Mesothelial cell of epicardium (in vitro differentiated cells): ENCODE results near the gene WSB1. TPM values are rescaled to one million over a fixed set of nuclear protein-coding genes. Genes with fewer than 3 reads are reported as not detected.

Source experiments
- DNase-seq, 2 experiments: peaks; one replicate each; pipeline ENCODE4 v3.0.0; 2021; ENCODE audit warnings: low spot score in 2 of 2; ENCODE audit not compliant: unreplicated experiment in 2 of 2
- H3K27ac Mint-ChIP-seq: 2 replicates; pipeline ENCODE4 v1.8.0; 2021; ENCODE audit warnings: mixed read lengths
- H3K27me3 Mint-ChIP-seq: 2 replicates; pipeline ENCODE4 v1.8.0; 2021; ENCODE audit warnings: low read depth, mixed read lengths
- H3K36me3 Mint-ChIP-seq: 2 replicates; pipeline ENCODE4 v1.8.0; 2021; ENCODE audit warnings: mixed read lengths
- H3K4me1 Mint-ChIP-seq: 2 replicates; pipeline ENCODE4 v1.8.0; 2021; ENCODE audit warnings: mixed read lengths
- H3K4me3 Mint-ChIP-seq: 2 replicates; pipeline ENCODE4 v1.8.0; 2021; ENCODE audit warnings: mild to moderate bottlenecking, moderate library complexity, mixed read lengths
- H3K9me3 Mint-ChIP-seq: 2 replicates; pipeline ENCODE4 v1.8.0; 2021; ENCODE audit warnings: mixed read lengths
- total RNA-seq: library from RNA; stranded (reverse); gene quantifications from 3 replicates; pipeline ENCODE4 v1.2.1, GENCODE V29; 2021
- TF ChIP-seq, protein P1 (sequence below): fragments of 200-600 bp; sonication (generic); IDR thresholded peaks from one replicate; pipeline ENCODE4 v1.5.0; 2021; ENCODE audit warnings: antibody characterized with exemption; ENCODE audit not compliant: unreplicated experiment

Gene WSB1
- total RNA-seq, 1 donor from 2014 or later, result 806 TPM

DNA sequence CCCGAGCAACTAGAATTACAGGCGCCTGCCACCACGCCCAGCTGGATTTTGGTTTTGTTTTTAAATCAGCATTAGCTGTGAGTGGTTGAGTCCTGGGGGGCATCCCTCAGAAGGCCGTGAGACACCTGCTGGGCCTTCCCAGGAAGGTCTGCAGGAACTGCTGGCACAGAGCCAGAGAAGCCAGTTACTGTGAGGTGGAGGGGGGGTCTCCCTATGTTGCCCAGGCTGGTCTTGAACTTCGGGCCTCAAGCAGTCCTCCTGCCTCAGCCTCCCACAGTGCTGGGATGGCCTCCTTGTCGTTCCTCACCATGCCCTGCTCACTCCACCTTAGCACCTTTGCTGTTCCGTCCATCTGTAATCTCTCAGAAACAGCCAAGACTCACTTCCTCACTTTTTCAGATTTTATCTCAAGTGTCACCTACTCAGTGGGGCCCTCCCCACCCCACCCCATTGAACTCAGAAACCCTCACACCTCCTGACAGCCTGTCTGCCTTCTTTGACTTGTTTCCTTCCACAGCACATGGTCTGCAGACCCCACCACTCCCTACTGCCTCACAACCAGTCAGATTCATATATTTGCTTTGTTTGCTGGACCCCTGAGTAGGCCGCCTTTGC lies 62.3 kb downstream of the WSB1 start:
- no peak for DNase-seq
- peaks cover 2% of the 10 kb centered on the region for H3K36me3 Mint-ChIP-seq
- H3K27me3 Mint-ChIP-seq, result no peaks in the 10 kb centered on the region
- peaks cover 13% of the 10 kb centered on the region for H3K4me1 Mint-ChIP-seq
- H3K9me3 Mint-ChIP-seq, result no peaks in the 10 kb centered on the region
- no peak overlapping the region for H3K27ac Mint-ChIP-seq
- H3K4me3 Mint-ChIP-seq, result no peak overlapping the region
- TF ChIP-seq, protein P1, sequence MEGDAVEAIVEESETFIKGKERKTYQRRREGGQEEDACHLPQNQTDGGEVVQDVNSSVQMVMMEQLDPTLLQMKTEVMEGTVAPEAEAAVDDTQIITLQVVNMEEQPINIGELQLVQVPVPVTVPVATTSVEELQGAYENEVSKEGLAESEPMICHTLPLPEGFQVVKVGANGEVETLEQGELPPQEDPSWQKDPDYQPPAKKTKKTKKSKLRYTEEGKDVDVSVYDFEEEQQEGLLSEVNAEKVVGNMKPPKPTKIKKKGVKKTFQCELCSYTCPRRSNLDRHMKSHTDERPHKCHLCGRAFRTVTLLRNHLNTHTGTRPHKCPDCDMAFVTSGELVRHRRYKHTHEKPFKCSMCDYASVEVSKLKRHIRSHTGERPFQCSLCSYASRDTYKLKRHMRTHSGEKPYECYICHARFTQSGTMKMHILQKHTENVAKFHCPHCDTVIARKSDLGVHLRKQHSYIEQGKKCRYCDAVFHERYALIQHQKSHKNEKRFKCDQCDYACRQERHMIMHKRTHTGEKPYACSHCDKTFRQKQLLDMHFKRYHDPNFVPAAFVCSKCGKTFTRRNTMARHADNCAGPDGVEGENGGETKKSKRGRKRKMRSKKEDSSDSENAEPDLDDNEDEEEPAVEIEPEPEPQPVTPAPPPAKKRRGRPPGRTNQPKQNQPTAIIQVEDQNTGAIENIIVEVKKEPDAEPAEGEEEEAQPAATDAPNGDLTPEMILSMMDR, result no peak

- Mint-ChIP-seq H3K4me1 (peaks cover 11% of the 10 kb centered on the region), H3K27me3 (no peaks in the 10 kb centered on the region), H3K27ac (no peak overlapping the region), H3K36me3 (no peaks in the 10 kb centered on the region), H3K4me3 (no peak overlapping the region), H3K9me3 (no peaks in the 10 kb centered on the region)
- no peak for DNase-seq
- TF ChIP-seq, protein P1, result no peak
Measured at GRCh38 chr17:27357236-27357635, 63.3 kb downstream of the WSB1 start.

GRCh38 chr17:27360507-27360906 lies 66.6 kb downstream of the WSB1 start:
- Mint-ChIP-seq H3K9me3 (no peaks in the 10 kb centered on the region), H3K27me3 (no peaks in the 10 kb centered on the region)
- TF ChIP-seq, protein P1, result no peak

DNA sequence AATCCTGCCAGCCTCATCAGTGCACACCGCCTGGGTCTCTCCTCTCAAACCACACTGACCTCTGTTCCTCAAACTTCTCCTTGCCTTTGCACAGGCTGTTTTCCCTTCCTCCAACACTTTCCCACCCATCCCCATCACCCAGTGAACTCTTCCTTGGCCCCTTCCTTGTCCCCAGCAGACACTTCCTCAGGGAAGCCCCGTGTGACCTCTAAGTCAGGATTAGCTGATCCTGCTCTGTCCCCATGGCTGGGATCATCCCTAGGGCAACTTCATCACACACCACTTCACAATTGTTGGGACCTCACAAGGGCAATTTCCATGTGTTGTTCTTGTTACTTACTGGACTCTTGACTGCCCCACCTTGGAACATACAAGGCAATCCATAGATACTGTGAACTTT lies 67.8 kb downstream of the WSB1 start:
- TF ChIP-seq, protein P1, result no peak
- peaks cover 8% of the 10 kb centered on the region for H3K4me1 Mint-ChIP-seq
- no peaks in the 10 kb centered on the region for H3K9me3 Mint-ChIP-seq
- H3K27me3 Mint-ChIP-seq, result no peaks in the 10 kb centered on the region
- DNase-seq, result no peak
- H3K27ac Mint-ChIP-seq, result no peak overlapping the region
- H3K36me3 Mint-ChIP-seq, result no peaks in the 10 kb centered on the region
- H3K4me3 Mint-ChIP-seq, result no peak overlapping the region

More at GRCh38 chr17:27360507-27360906, 66.6 kb downstream of the WSB1 start:
- H3K4me3 Mint-ChIP-seq, result no peak overlapping the region
- peaks cover 8% of the 10 kb centered on the region for H3K4me1 Mint-ChIP-seq
- no peak for DNase-seq
- H3K27ac Mint-ChIP-seq, result peak overlapping the region; percentile 68
- H3K36me3 Mint-ChIP-seq, result no peaks in the 10 kb centered on the region

GRCh38 chr17:27362503-27362902 lies 68.6 kb downstream of the WSB1 start:
- H3K4me1 Mint-ChIP-seq, result peaks cover 14% of the 10 kb centered on the region
- DNase-seq, result no peak
- H3K36me3 Mint-ChIP-seq, result no peaks in the 10 kb centered on the region
- H3K27ac Mint-ChIP-seq, result no peak overlapping the region
- H3K4me3 Mint-ChIP-seq, result no peak overlapping the region
- TF ChIP-seq, protein P1, result no peak
- H3K9me3 Mint-ChIP-seq, result no peaks in the 10 kb centered on the region
- no peaks in the 10 kb centered on the region for H3K27me3 Mint-ChIP-seq
